Measurements from ENCODE around the gene OR10J4. TPM values are rescaled to one million over a fixed set of nuclear protein-coding genes. Genes with fewer than 3 reads are reported as not detected.

OR10J4 gene
- total RNA-seq, 1 donor = not detected

DNA sequence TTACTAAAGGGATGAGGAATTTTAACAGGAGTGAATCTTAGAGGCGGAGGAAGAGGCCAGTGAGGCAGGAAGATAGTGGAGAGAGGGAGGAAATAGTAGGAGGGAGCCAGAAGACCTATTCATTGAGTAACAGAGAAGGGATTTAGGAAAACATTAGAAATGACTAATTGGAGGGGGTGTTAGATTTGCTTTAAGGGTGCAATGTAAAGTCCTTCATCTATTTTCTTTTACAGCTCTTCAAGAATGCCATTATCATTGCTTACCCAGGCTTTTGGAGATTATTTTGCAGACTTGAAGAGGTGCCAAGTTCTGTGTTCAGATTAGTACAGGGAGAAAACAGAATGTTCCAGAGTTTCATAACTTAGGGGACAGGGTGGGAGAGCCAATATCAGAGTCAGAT lies 41.3 kb downstream of the OR10J4 start:
- TF ChIP-seq, protein P1, sequence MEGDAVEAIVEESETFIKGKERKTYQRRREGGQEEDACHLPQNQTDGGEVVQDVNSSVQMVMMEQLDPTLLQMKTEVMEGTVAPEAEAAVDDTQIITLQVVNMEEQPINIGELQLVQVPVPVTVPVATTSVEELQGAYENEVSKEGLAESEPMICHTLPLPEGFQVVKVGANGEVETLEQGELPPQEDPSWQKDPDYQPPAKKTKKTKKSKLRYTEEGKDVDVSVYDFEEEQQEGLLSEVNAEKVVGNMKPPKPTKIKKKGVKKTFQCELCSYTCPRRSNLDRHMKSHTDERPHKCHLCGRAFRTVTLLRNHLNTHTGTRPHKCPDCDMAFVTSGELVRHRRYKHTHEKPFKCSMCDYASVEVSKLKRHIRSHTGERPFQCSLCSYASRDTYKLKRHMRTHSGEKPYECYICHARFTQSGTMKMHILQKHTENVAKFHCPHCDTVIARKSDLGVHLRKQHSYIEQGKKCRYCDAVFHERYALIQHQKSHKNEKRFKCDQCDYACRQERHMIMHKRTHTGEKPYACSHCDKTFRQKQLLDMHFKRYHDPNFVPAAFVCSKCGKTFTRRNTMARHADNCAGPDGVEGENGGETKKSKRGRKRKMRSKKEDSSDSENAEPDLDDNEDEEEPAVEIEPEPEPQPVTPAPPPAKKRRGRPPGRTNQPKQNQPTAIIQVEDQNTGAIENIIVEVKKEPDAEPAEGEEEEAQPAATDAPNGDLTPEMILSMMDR (IDR thresholded peaks at IDR 0.05; ENCODE audit: insufficient read depth, low read length) = no peak
- no peak for DNase-seq (ENCODE audit: low read depth)
- no peak overlapping the region for H3K4me3 ChIP-seq (ENCODE audit: low read depth, low read length)

DNA sequence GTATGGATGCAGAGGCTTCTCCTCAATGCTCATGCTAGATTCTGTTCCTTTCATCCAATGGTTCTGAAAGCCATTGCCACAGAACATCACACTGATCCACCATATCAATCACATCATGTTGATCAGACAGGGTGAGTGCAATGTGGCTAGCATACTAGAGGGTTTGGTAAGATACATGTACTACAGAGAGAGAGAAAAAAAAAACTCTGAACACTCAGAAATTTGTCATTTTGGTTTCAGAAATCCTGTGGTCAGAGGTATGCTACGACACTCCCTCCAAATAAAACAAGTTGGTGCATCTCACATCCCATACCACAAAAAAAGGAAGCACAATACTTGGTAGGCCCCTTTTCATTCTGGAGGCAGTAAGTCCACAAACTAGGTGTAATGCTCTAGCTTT lies 42.9 kb downstream of the OR10J4 start:
- TF ChIP-seq, protein P1 (IDR thresholded peaks at IDR 0.05; ENCODE audit: insufficient read depth, low read length) = no peak
- no peak overlapping the region for H3K4me3 ChIP-seq (ENCODE audit: low read depth, low read length)
- no peak for DNase-seq (ENCODE audit: low read depth)

Other genes with a start within 250 kb of the OR10J4 start
- gene ACKR1, start 227.3 kb upstream of the OR10J4 start, total RNA-seq (ENCODE audit: low replicate concordance) = not detected in 2 replicates
- gene FCER1A, start 129.9 kb upstream of the OR10J4 start, total RNA-seq (ENCODE audit: low replicate concordance) = not detected in 2 replicates
- not detected in 2 replicates for gene OR10J1, start 7.5 kb downstream of the OR10J4 start, total RNA-seq (ENCODE audit: low replicate concordance)
- gene OR10J5, start 103.8 kb downstream of the OR10J4 start, total RNA-seq (ENCODE audit: low replicate concordance) = not detected in 2 replicates
- gene APCS, start 155.6 kb downstream of the OR10J4 start, total RNA-seq (ENCODE audit: low replicate concordance) = not detected in 2 replicates

Data from fibroblast of the aortic adventitia (primary cell).